ENCODE results near the gene CNTNAP2. TPM values are rescaled to one million over a fixed set of nuclear protein-coding genes. Genes with fewer than 3 reads are reported as not detected.

Gene CNTNAP2
- total and polyA plus RNA-seq, 3 donors from 2014 or later, result 4.3 to 6.1 (median 4.4) TPM

DNA sequence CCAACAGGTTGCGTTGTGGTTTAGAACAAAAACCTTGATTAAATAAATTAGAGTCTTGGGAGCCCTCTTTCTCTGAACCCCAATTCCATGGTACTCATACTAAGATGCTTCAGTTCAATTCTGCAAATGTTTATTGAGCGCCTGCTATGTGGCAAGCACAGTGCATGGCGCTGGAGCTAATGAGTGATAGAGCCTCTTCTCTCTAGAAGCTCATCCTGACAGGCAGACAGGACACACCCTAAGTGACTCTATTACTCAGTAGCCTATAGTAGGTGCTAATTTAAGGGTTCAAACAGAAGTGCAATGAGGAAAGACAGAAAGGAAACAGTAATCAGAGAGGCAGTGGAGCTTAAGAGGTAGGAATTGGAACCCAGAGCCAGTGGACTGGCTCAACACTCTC lies 2349.5 kb downstream of the CNTNAP2 start:
- TF ChIP-seq, protein P1, sequence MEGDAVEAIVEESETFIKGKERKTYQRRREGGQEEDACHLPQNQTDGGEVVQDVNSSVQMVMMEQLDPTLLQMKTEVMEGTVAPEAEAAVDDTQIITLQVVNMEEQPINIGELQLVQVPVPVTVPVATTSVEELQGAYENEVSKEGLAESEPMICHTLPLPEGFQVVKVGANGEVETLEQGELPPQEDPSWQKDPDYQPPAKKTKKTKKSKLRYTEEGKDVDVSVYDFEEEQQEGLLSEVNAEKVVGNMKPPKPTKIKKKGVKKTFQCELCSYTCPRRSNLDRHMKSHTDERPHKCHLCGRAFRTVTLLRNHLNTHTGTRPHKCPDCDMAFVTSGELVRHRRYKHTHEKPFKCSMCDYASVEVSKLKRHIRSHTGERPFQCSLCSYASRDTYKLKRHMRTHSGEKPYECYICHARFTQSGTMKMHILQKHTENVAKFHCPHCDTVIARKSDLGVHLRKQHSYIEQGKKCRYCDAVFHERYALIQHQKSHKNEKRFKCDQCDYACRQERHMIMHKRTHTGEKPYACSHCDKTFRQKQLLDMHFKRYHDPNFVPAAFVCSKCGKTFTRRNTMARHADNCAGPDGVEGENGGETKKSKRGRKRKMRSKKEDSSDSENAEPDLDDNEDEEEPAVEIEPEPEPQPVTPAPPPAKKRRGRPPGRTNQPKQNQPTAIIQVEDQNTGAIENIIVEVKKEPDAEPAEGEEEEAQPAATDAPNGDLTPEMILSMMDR (IDR thresholded peaks at IDR 0.05), result no peak
- no peaks in the 10 kb centered on the region for H3K27me3 ChIP-seq
- H3K4me3 ChIP-seq, result no peak overlapping the region
- no peaks in the 10 kb centered on the region for H3K9me3 ChIP-seq
- 90 to 92% methylated on average over 3 of the region's 3 CpGs for WGBS, 2 donors
- intact Hi-C loops (cut with DNase I; ENCODE audit: low total_unique reads), result no loop called here
- H3K36me3 ChIP-seq (ENCODE audit: low read depth, missing control alignments), result no peaks in the 10 kb centered on the region
- no peak for DNase-seq
- H3K4me1 ChIP-seq, result no peaks in the 10 kb centered on the region
- no peak overlapping the region for H3K27ac ChIP-seq

DNA sequence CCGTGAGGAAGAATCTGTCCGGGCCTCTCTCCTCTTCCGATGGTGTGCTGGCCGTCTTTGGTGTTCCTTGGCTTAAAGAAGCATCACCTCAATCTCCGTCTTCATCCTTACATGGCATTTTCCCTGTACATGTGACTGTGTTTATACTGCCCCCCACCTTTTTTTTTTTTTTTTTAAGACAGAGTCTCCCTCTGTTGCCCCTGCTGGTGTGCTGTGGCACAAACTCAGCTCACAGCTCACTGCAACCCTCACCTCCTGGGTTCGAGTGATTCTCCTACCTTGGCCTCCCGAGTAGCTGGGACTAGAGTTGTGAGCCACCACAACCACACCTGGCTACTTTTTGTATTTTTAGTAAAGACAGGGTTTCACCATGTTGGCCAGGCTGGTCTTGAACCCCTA lies 2352.1 kb downstream of the CNTNAP2 start:
- no peaks in the 10 kb centered on the region for H3K27me3 ChIP-seq
- TF ChIP-seq, protein P1 (IDR thresholded peaks at IDR 0.05), result no peak
- TF ChIP-seq POLR2A (IDR thresholded peaks at IDR 0.05), result no peak
- intact Hi-C loops (cut with DNase I; ENCODE audit: low total_unique reads), result no loop called here
- H3K9me3 ChIP-seq, result no peaks in the 10 kb centered on the region
- 91 to 93% methylated on average over 7 of the region's 7 CpGs for WGBS, 2 donors
- no peaks in the 10 kb centered on the region for H3K36me3 ChIP-seq (ENCODE audit: low read depth, missing control alignments)
- no peaks in the 10 kb centered on the region for H3K4me1 ChIP-seq
- no peak for DNase-seq
- H3K4me3 ChIP-seq, result no peak overlapping the region
- no peak overlapping the region for H3K27ac ChIP-seq

Small RNAs within 50 kb of the gene (microRNA-seq; reads per million reads assigned to microRNA genes)
- 0 reads per million in 2 donors for gene MIR548F4 (ENCODE audit: borderline number of aligned reads in 2 of 2, borderline replicate concordance in 1 of 2)

Small RNAs within 50 kb of the gene (small RNA-seq; reads per million reads assigned to genes)
- gene AC005518.2 (0 reads per million in 2 donors), gene MIR548F4 (0 reads per million in 2 donors), gene RANP2 (0 reads per million in 2 donors), gene RF00012 (0 reads per million in 2 donors), gene RF00019 (0 reads per million in 2 donors), gene RF02271 (0 reads per million in 2 donors), gene RN7SL456P (0 reads per million in 2 donors), gene RN7SL72P (0 to 0.28 reads per million in 2 donors), gene RNA5SP249 (0 reads per million in 2 donors), gene RNU6-1184P (0 reads per million in 2 donors)

Measured in testis (tissue), 3 donors.